Measurements from ENCODE around the gene ELOVL3.

GRCh38 chr10:102208311-102209035 lies 17.6 kb upstream of the ELOVL3 start:
- TF ChIP-seq CTCF (IDR thresholded peaks at IDR 0.05): no peak
- no peak for TF ChIP-seq POLR2A (IDR thresholded peaks at IDR 0.05)
- TF ChIP-seq EP300 (IDR thresholded peaks at IDR 0.05): no peak
